ENCODE data around the gene HLA-DQB2.

GRCh38 chr6:32761548-32761947, 1.8 kb downstream of the HLA-DQB2 start:
- no peak for TF ChIP-seq POLR2AphosphoS5 (IDR thresholded peaks at IDR 0.05; ENCODE audit: insufficient read depth in 1 of 2, low read depth in 1 of 2)
- TF ChIP-seq, protein P1, sequence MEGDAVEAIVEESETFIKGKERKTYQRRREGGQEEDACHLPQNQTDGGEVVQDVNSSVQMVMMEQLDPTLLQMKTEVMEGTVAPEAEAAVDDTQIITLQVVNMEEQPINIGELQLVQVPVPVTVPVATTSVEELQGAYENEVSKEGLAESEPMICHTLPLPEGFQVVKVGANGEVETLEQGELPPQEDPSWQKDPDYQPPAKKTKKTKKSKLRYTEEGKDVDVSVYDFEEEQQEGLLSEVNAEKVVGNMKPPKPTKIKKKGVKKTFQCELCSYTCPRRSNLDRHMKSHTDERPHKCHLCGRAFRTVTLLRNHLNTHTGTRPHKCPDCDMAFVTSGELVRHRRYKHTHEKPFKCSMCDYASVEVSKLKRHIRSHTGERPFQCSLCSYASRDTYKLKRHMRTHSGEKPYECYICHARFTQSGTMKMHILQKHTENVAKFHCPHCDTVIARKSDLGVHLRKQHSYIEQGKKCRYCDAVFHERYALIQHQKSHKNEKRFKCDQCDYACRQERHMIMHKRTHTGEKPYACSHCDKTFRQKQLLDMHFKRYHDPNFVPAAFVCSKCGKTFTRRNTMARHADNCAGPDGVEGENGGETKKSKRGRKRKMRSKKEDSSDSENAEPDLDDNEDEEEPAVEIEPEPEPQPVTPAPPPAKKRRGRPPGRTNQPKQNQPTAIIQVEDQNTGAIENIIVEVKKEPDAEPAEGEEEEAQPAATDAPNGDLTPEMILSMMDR (IDR thresholded peaks at IDR 0.05) = no peak
- TF ChIP-seq POLR2A (IDR thresholded peaks at IDR 0.05) = no peak

All from vagina (tissue), 2 donors.